NCI-H1048 (cell line): ENCODE data around the gene ZDHHC11B.
"Not testable (repeated sequence)": the region's sequence is repeated elsewhere in the genome, so short reads cannot be mapped to it uniquely, and the experiment has no call there.

Experiments
- DNase-seq: peaks from one replicate; lab custom pipeline; 2025; lab: John Stamatoyannopoulos, UW

ZDHHC11B gene

GRCh38 chr5:784428-785177 lies at the start of gene ZDHHC11B:
Gene ZDHHC11B (minus strand): TSS chr5:784729. CDS start chr5:766919, 17,810 bp downstream.
- peak; percentile 83 for DNase-seq

GRCh38 chr5:834013-834412 lies 49.5 kb upstream of the ZDHHC11B start:
- not testable (repeated sequence) for DNase-seq

GRCh38 chr5:828194-828593 lies 43.7 kb upstream of the ZDHHC11B start:
- DNase-seq = not testable (repeated sequence)

- DNase-seq = not testable (repeated sequence)
Measured at GRCh38 chr5:825544-825943, 41.0 kb upstream of the ZDHHC11B start.

- no peak for DNase-seq
Measured at GRCh38 chr5:821504-821903, 37.0 kb upstream of the ZDHHC11B start.

- DNase-seq = no peak
Measured at GRCh38 chr5:820245-820644, 35.7 kb upstream of the ZDHHC11B start.

- no peak for DNase-seq
Measured at GRCh38 chr5:819078-819477, 34.5 kb upstream of the ZDHHC11B start.

- no peak for DNase-seq
Measured at GRCh38 chr5:816176-816575, 31.6 kb upstream of the ZDHHC11B start.

GRCh38 chr5:815449-815848 lies 30.9 kb upstream of the ZDHHC11B start:
- DNase-seq = no peak

GRCh38 chr5:813575-813974 lies 29.0 kb upstream of the ZDHHC11B start:
- not testable (repeated sequence) for DNase-seq

- DNase-seq = not testable (repeated sequence)
Measured at GRCh38 chr5:811384-811783, 26.9 kb upstream of the ZDHHC11B start.

GRCh38 chr5:807719-808514 lies 23.4 kb upstream of the ZDHHC11B start:
- not testable (repeated sequence) for DNase-seq

- DNase-seq = no peak
Measured at GRCh38 chr5:801472-801871, 16.9 kb upstream of the ZDHHC11B start.

- not testable (repeated sequence) for DNase-seq
Measured at GRCh38 chr5:801055-801454, 16.5 kb upstream of the ZDHHC11B start.

- DNase-seq = peak; percentile 61
Measured at GRCh38 chr5:798505-799138, 14.1 kb upstream of the ZDHHC11B start.

- not testable (repeated sequence) for DNase-seq
Measured at GRCh38 chr5:797986-798385, 13.5 kb upstream of the ZDHHC11B start.

GRCh38 chr5:795873-796272 lies 11.3 kb upstream of the ZDHHC11B start:
- not testable (repeated sequence) for DNase-seq

GRCh38 chr5:794948-795347 lies 10.4 kb upstream of the ZDHHC11B start:
- not testable (repeated sequence) for DNase-seq

- DNase-seq = not testable (repeated sequence)
Measured at GRCh38 chr5:788703-789102, 4.2 kb upstream of the ZDHHC11B start.

GRCh38 chr5:787857-788233 lies 3.3 kb upstream of the ZDHHC11B start:
- not testable (repeated sequence) for DNase-seq

GRCh38 chr5:787224-787856 lies 2.8 kb upstream of the ZDHHC11B start:
- DNase-seq = not testable (repeated sequence)

GRCh38 chr5:785181-785705 lies 714 bp upstream of the ZDHHC11B start:
- not testable (repeated sequence) for DNase-seq
